ENCODE data around the gene GOT2.

- TF ChIP-seq TCF12 (IDR thresholded peaks at IDR 0.05; ENCODE audit: low read depth, low read length) = no peak
- no peak for TF ChIP-seq SUZ12 (IDR thresholded peaks at IDR 0.05; ENCODE audit: low read length)
- no peak for TF ChIP-seq RAD21 (IDR thresholded peaks at IDR 0.05 in 1 of 2, conservative IDR thresholded peaks at IDR 0.05 in 1 of 2; ENCODE audit: low read depth in 2 of 2, low read length in 2 of 2)
- no peak for TF ChIP-seq ATF2 (IDR thresholded peaks at IDR 0.05; ENCODE audit: low read length)
- no peak for TF ChIP-seq SP1 (IDR thresholded peaks at IDR 0.05; ENCODE audit: low read depth, low read length)
Observed at GRCh38 chr16:58756650-58757332, 22.7 kb upstream of the GOT2 start.
